OCI-LY3 (cell line): ENCODE measurements around the gene OSBPL6.

Experiments
- CTCF ChIP-seq: fragments of 200-600, 300-600 bp; sonication (generic); IDR thresholded peaks from 2 replicates; pipeline ENCODE4 v1.5.1; 2014; ENCODE audit warnings: antibody characterized with exemption, low read length, low read depth
- EZH2phosphoT487 ChIP-seq: fragments of 200-600 bp; shearing (Covaris generic); IDR thresholded peaks from 2 replicates; pipeline ENCODE4 v1.6.1; 2018; ENCODE audit warnings: antibody characterized with exemption, mixed run types, low read depth

- TF ChIP-seq CTCF (no peak), EZH2phosphoT487 (no peak)
Measured at GRCh38 chr2:178344121-178344520, 149.8 kb downstream of the OSBPL6 start.
